Measurements from ENCODE around the gene HBB.

HBB gene

GRCh38 chr11:5247472-5248192, 20.8 kb upstream of the HBB start:
- DNase-seq (ENCODE audit: low read depth), result peak; percentile 33

GRCh38 chr11:5246772-5247471, 20.1 kb upstream of the HBB start:
- DNase-seq (ENCODE audit: low read depth), result peak; percentile 50

- DNase-seq (ENCODE audit: low read depth), result no peak
Measured at GRCh38 chr11:5245155-5245554, 18.3 kb upstream of the HBB start.

GRCh38 chr11:5243816-5244180, 16.9 kb upstream of the HBB start:
- no peak for DNase-seq (ENCODE audit: low read depth)

GRCh38 chr11:5242933-5243815, 16.3 kb upstream of the HBB start:
- DNase-seq (ENCODE audit: low read depth), result peak; percentile 16

- DNase-seq (ENCODE audit: low read depth), result no peak
Measured at GRCh38 chr11:5242208-5242607, 15.3 kb upstream of the HBB start.

GRCh38 chr11:5241458-5241857, 14.6 kb upstream of the HBB start:
- DNase-seq (ENCODE audit: low read depth), result no peak

- DNase-seq (ENCODE audit: low read depth), result no peak
Measured at GRCh38 chr11:5240458-5240857, 13.6 kb upstream of the HBB start.

GRCh38 chr11:5240056-5240455, 13.2 kb upstream of the HBB start:
- no peak for DNase-seq (ENCODE audit: low read depth)

- DNase-seq (ENCODE audit: low read depth), result no peak
Measured at GRCh38 chr11:5239046-5239445, 12.2 kb upstream of the HBB start.

- no peak for DNase-seq (ENCODE audit: low read depth)
Measured at GRCh38 chr11:5238486-5238885, 11.6 kb upstream of the HBB start.

GRCh38 chr11:5237420-5237819, 10.5 kb upstream of the HBB start:
- DNase-seq (ENCODE audit: low read depth), result no peak

- DNase-seq (ENCODE audit: low read depth), result no peak
Measured at GRCh38 chr11:5235364-5236095, 8.7 kb upstream of the HBB start.

- peak; percentile 85 for DNase-seq (ENCODE audit: low read depth)
Measured at GRCh38 chr11:5234381-5234834, 7.5 kb upstream of the HBB start, which contains the start of gene HBD. HBD (minus strand) TSS chr11:5234483; CDS start chr11:5234433, 50 bp downstream.

- DNase-seq (ENCODE audit: low read depth), result no peak
Measured at GRCh38 chr11:5233307-5233706, 6.4 kb upstream of the HBB start.

- DNase-seq (ENCODE audit: low read depth), result no peak
Measured at GRCh38 chr11:5232821-5233220, 6.0 kb upstream of the HBB start.

GRCh38 chr11:5232176-5232575, 5.3 kb upstream of the HBB start:
- DNase-seq (ENCODE audit: low read depth), result peak; percentile 31

GRCh38 chr11:5231111-5231510, 4.2 kb upstream of the HBB start:
- DNase-seq (ENCODE audit: low read depth), result no peak

- DNase-seq (ENCODE audit: low read depth), result no peak
Measured at GRCh38 chr11:5230266-5230665, 3.4 kb upstream of the HBB start.

GRCh38 chr11:5229796-5230195, 2.9 kb upstream of the HBB start:
- DNase-seq (ENCODE audit: low read depth), result no peak

- DNase-seq (ENCODE audit: low read depth), result no peak
Measured at GRCh38 chr11:5229356-5229755, 2.5 kb upstream of the HBB start.

- no peak for DNase-seq (ENCODE audit: low read depth)
Measured at GRCh38 chr11:5228124-5228523, 1.3 kb upstream of the HBB start.

Data from amniotic epithelial cell (primary cell).